ENCODE measurements around the gene SYAP1.
A peak's percentile ranks its signal among the peaks of the same experiment; 100 is the strongest.
"Not testable (repeated sequence)": the region's sequence is repeated elsewhere in the genome, so short reads cannot be mapped to it uniquely, and the experiment has no call there.

Gene SYAP1, protein sequence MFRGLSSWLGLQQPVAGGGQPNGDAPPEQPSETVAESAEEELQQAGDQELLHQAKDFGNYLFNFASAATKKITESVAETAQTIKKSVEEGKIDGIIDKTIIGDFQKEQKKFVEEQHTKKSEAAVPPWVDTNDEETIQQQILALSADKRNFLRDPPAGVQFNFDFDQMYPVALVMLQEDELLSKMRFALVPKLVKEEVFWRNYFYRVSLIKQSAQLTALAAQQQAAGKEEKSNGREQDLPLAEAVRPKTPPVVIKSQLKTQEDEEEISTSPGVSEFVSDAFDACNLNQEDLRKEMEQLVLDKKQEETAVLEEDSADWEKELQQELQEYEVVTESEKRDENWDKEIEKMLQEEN

GRCh38 chrX:16719334-16720084 is at the start of gene SYAP1:
TSS of gene SYAP1 (plus strand) at chrX:16719612. CDS start at chrX:16719725, 113 bp downstream.
- DNase-seq = peak; percentile 98

- DNase-seq = peak; percentile 62
These were observed 48.4 kb upstream of the SYAP1 start for GRCh38 chrX:16671005-16671404.

- DNase-seq = no peak
These were observed 40.7 kb upstream of the SYAP1 start for GRCh38 chrX:16678689-16679088.

- no peak for DNase-seq
These were observed 36.3 kb upstream of the SYAP1 start for GRCh38 chrX:16683007-16683664.

- DNase-seq = no peak
These were observed 31.9 kb upstream of the SYAP1 start for GRCh38 chrX:16687514-16687913.

GRCh38 chrX:16695079-16695676 is 24.2 kb upstream of the SYAP1 start:
- DNase-seq = peak; percentile 63

GRCh38 chrX:16696956-16697355 is 22.5 kb upstream of the SYAP1 start:
- no peak for DNase-seq

GRCh38 chrX:16699389-16699788 is 20.0 kb upstream of the SYAP1 start:
- no peak for DNase-seq

DNA sequence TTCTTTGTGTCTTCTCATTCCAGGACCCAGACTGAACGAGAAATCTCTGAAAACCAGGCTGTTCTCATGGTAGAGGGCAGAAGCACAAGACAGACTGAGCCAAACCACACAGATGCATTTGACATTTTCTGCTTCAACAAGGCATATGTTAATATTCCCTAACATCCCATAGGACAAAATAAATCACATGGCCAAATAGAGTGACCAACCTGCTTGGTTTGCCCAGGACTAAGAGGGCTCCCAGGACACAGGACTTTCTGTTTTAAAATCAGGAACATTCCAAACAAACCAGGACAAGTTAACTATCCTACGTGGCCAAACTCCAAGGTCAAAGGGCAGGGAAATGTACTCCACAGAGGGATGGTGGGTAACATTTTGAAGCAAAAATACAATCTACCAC is 18.7 kb upstream of the SYAP1 start:
- no peak for DNase-seq

GRCh38 chrX:16702700-16703599 is 16.5 kb upstream of the SYAP1 start:
- DNase-seq = no peak

GRCh38 chrX:16705370-16705769 is 14.0 kb upstream of the SYAP1 start:
- no peak for DNase-seq

DNA sequence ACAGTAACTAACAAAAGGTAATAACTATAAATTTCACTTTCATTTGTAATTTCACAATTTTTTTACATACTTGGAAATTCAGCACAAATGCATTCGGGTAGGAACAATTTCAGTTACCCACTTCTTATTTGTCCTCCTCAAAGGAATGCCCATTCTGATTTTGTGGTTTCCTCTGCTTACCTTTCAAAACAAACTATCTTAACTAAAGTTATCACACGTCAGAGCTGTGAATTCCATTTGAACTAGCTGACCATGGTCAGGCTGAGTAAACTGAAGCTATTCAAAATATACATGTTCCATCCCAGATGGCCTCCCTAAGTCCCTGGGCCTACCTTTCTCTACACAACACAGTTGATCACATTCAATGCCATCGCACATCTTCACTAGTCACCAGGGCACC is 11.4 kb upstream of the SYAP1 start:
- DNase-seq = no peak

DNA sequence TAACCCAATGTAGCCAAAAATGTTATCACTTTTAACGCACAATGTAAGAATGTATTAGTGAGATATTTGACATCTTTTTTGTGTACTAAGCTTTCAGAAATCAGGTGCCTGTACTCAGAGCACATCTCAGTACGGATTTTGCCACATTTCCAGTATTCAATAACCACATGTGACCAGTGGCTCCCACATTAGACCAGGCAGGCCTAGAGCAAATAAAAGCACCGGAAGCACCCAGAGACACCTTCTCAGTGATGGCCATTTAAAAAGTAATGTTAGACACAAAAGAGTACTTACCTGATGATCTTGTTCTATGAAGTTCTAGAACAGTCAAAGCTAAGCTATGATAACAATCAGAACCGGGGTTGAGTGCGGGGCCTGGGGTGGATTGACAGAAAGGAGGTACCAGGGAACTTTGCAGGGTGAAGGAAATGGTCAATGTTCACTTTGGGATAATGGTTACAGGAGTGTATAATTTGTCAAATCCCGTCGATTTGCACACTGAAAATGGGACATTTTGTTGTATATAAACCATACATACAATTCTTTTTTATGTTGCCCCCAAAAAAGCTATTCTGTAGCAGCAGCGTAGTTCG is 8.1 kb upstream of the SYAP1 start:
- peak; percentile 10 for DNase-seq

DNA sequence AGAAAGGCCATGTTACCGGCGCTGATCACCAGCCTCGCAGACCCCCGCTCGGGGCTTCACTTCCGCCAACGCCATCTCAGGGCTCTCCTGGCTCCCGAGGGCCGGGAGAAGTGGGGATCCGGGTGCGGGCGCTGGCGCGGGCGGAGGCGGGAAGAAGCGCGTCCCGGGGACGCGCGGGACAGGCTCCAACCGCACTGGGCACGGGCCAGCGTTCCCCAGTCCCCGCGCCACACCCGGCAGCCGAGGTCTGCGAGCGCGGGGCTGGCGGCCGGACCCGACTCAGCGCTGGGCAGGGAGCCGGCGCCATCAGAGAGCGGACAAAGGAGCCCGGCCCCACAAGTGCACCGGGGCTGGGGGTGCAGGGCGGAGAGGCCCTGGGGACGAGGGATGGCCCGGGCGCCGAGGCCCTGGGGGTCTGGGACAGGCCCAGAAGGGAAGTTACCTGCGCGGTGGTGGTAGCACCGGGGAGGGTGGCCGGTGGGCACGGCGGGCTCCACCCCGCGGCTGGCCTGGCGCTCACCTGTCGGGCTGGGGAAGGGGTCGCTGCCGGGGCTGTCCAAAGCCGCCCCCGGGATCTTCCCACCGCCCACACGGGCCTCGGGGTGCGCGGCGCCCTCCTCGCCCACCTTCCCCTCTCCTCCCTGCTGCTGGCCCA is 7.4 kb upstream of the SYAP1 start:
- no peak for DNase-seq

- DNase-seq = peak; percentile 24
These were observed 6.8 kb upstream of the SYAP1 start, which contains the start of gene CTPS2 for GRCh38 chrX:16712548-16713155. TSS of gene CTPS2 (minus strand) at chrX:16712669. CDS start at chrX:16702902, 9,767 bp downstream.

DNA sequence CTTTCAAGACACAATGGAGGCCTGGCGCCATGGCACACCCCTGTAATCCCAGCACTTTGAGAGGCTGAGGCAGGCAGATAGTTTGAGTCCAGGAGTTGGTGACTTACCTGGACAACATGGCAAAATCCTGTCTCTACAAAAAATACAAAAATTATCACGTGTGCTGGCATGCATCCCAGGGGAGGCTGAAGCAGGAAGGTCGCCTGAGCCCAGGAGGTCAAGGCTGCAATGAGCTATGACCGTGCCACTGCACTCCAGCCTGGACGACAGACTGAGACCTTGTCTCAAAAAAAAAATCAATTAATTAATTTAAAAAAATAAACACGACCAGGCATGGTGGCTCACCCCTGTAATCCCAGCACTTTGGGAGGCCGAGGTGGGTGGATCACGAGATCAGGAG is 4.9 kb upstream of the SYAP1 start:
- DNase-seq = no peak

GRCh38 chrX:16715638-16716037 is 3.8 kb upstream of the SYAP1 start:
- not testable (repeated sequence) for DNase-seq

GRCh38 chrX:16716451-16716850 is 3.0 kb upstream of the SYAP1 start:
- DNase-seq = not testable (repeated sequence)

- no peak for DNase-seq
These were observed 533 bp upstream of the SYAP1 start for GRCh38 chrX:16718824-16719333.

DNA sequence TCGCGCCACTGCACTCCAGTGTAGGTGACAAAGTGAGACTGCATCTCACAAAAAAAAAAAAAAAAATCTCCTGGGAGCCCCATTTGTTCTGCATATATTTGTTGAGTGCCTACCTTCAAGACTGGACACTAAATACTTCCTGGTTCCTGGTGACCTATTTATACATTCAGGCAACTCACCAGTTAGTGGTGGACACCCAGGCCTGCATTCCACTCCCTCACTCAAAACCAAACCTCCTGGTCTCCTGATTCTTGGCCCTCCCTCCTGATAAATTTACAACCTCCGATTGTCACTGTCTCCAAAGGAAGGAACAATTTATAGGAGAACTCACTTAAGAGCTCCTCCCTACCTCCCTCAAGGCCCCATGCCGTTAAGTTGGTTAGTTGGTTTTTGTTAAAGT is 3.1 kb downstream of the SYAP1 start:
- DNase-seq = no peak
